Measurements from ENCODE around the gene CXXC5. TPM values are rescaled to one million over a fixed set of nuclear protein-coding genes. Genes with fewer than 3 reads are reported as not detected.
A peak's percentile ranks its signal among the peaks of the same experiment; 100 is the strongest.

Gene CXXC5
- total and polyA plus RNA-seq, 2 of the 4 experiments (the other 2 are of a cell fraction) = 24.9 to 35.7 TPM

- TF ChIP-seq CHD1 (IDR thresholded peaks at IDR 0.05; ENCODE audit: low read depth, low read length) (no peak), MAFK (IDR thresholded peaks at IDR 0.05; ENCODE audit: low read depth, low read length) (no peak)
Observed at GRCh38 chr5:139660105-139660922, 12.2 kb downstream of the CXXC5 start (continued).

- Histone ChIP-seq H4K91ac (ENCODE audit: insufficient read depth, low read depth, low read length) (peak overlapping the region; percentile 90), H3K4me1 (ENCODE audit: control insufficient read depth, insufficient read depth, low read length) (peaks cover 46% of the 10 kb centered on the region), H4K8ac (ENCODE audit: low read depth in 2 of 2, low read length in 2 of 2) (peak overlapping the region; percentile 61 to 99; a peak in 3 of 4 replicates), H3K23ac (ENCODE audit: low read depth, low read length) (peak overlapping the region; percentile 98), H2AK9ac (replicated peaks; ENCODE audit: low read depth, low read length, poor library complexity) (peak overlapping the region; percentile 92), H3K14ac (replicated peaks; ENCODE audit: low read depth, low read length) (peak overlapping the region; percentile 92), H2BK5ac (ENCODE audit: low read depth, low read length, poor library complexity, severe bottlenecking) (peak overlapping the region; percentile 99), H2BK120ac (ENCODE audit: low read depth, low read length) (peak overlapping the region; percentile 98), H4K20me1 (ENCODE audit: insufficient read depth, low read length) (peaks cover 4% of the 10 kb centered on the region; the same call in 1 of the 2 replicates), H3K56ac (ENCODE audit: extremely low read depth, insufficient read depth, low read length) (peak overlapping the region; percentile 54; the same call in 1 of the 2 replicates), H4K5ac (ENCODE audit: low read depth, low read length) (peak overlapping the region; percentile 86), H3K27me3 (ENCODE audit: control insufficient read depth, insufficient read depth, low read length) (no peaks in the 10 kb centered on the region), H2AK5ac (ENCODE audit: low read depth, low read length) (peak overlapping the region; percentile 100), H3K9ac (ENCODE audit: low read depth, low read length) (peak overlapping the region; percentile 44), H2BK20ac (ENCODE audit: low read depth, low read length) (peak overlapping the region; percentile 92), H3K79me1 (ENCODE audit: low read depth in 1 of 2, low read length in 2 of 2) (peaks cover 38 to 91% of the 10 kb centered on the region in 2 experiments), H3K18ac (ENCODE audit: low read depth, low read length) (peak overlapping the region; percentile 94), H2BK15ac (ENCODE audit: low read depth, low read length) (peak overlapping the region; percentile 93; the same call in 2 of the 3 replicates), H3K27ac (ENCODE audit: insufficient read depth, low read length) (peak overlapping the region; percentile 95), H3K9me3 (ENCODE audit: control insufficient read depth, insufficient read depth, low read length) (no peaks in the 10 kb centered on the region), H3K4me3 (ENCODE audit: insufficient read depth, low read depth, low read length) (no peak overlapping the region), H3K36me3 (ENCODE audit: control insufficient read depth, insufficient read depth, low read length) (no peaks in the 10 kb centered on the region), H3K4me2 (ENCODE audit: low read depth, low read length) (peak overlapping the region; percentile 69), H3K4ac (ENCODE audit: low read depth, low read length) (peak overlapping the region; percentile 100), H3K9me1 (ENCODE audit: insufficient read depth, low read length) (peaks cover 39% of the 10 kb centered on the region), H2AFZ (replicated peaks; ENCODE audit: low read length, poor library complexity) (peak overlapping the region; percentile 82)
- intact Hi-C loops (cut with micrococcal nuclease) = no loop called here
- ChIA-PET POLR2A (ENCODE audit: unreplicated experiment) (interaction anchor here (0.9 to 1.0 kb wide), 2 partner anchors 13 to 24 kb away, joined by 7 to 9 read pairs; partner anchors contain the start of gene CXXC5), CTCF (interaction anchor here (0.5 to 1.9 kb wide), 3 partner anchors 13 to 104 kb away, joined by 3 to 9 read pairs (median 3); partner anchors contain the start of gene CXXC5)
- WGBS, 2 experiments (ENCODE audit: extremely low coverage in 2 of 2, insufficient read length in 1 of 2) = 5% methylated on average over 18 of the region's 41 CpGs; no CpG with 5 or more reads in 1 of the 2 experiments
- peak; percentile 84 for ATAC-seq (ENCODE audit: low read depth)
- in situ Hi-C loops (cut with MboI; ENCODE audit: low sequenced_read_pairs) = no loop called here
- no TSS peak for BruUV-seq (replicated peaks)
- DNase-seq = peak; percentile 95
- dilution Hi-C loops (cut with HindIII; ENCODE audit: low sequenced_read_pairs, unreplicated experiment) = no loop called here
- TF ChIP-seq CHD1 (IDR thresholded peaks at IDR 0.05; ENCODE audit: low read depth, low read length) = no peak
- TF ChIP-seq MAZ (IDR thresholded peaks at IDR 0.05; ENCODE audit: borderline replicate concordance, low read depth, low read length) = peak; percentile 85
- TF ChIP-seq BHLHE40 (IDR thresholded peaks at IDR 0.05; ENCODE audit: low read depth, low read length) = peak; percentile 89
- TF ChIP-seq SMC3 (IDR thresholded peaks at IDR 0.05; ENCODE audit: low read depth, low read length) = no peak
- peak; percentile 78 for TF ChIP-seq MXI1 (IDR thresholded peaks at IDR 0.05; ENCODE audit: borderline replicate concordance, low read depth, low read length)
- TF ChIP-seq, protein P1, sequence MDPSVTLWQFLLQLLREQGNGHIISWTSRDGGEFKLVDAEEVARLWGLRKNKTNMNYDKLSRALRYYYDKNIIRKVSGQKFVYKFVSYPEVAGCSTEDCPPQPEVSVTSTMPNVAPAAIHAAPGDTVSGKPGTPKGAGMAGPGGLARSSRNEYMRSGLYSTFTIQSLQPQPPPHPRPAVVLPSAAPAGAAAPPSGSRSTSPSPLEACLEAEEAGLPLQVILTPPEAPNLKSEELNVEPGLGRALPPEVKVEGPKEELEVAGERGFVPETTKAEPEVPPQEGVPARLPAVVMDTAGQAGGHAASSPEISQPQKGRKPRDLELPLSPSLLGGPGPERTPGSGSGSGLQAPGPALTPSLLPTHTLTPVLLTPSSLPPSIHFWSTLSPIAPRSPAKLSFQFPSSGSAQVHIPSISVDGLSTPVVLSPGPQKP (IDR thresholded peaks at IDR 0.05; ENCODE audit: borderline replicate concordance, low read depth, low read length) = no peak
- TF ChIP-seq FOS (IDR thresholded peaks at IDR 0.05; ENCODE audit: low read depth, low read length) = peak; percentile 91
- peak; percentile 42 for TF ChIP-seq MAFK (IDR thresholded peaks at IDR 0.05; ENCODE audit: low read depth, low read length)
- TF ChIP-seq, protein P2, sequence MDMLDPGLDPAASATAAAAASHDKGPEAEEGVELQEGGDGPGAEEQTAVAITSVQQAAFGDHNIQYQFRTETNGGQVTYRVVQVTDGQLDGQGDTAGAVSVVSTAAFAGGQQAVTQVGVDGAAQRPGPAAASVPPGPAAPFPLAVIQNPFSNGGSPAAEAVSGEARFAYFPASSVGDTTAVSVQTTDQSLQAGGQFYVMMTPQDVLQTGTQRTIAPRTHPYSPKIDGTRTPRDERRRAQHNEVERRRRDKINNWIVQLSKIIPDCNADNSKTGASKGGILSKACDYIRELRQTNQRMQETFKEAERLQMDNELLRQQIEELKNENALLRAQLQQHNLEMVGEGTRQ (IDR thresholded peaks at IDR 0.05; ENCODE audit: low read depth, low read length) = peak; percentile 59
- TF ChIP-seq RCOR1 (IDR thresholded peaks at IDR 0.05; ENCODE audit: insufficient replicate concordance, low read length) = no peak
Observed at GRCh38 chr5:139660923-139661814, 13.0 kb downstream of the CXXC5 start.

All from IMR-90 (cell line).